A673 (cell line): Measurements from ENCODE around the gene CR1. TPM values are rescaled to one million over a fixed set of nuclear protein-coding genes. Genes with fewer than 3 reads are reported as not detected.

Experiments used
- BruUV-seq: library from RNA; stranded (reverse); fragments of 400-500 nt; replicated peaks from 2 replicates; lab custom pipeline; 2021; lab: Mats Ljungman, UMichigan
- CTCF ChIA-PET: fragments of 300-600 bp; sonication (Branson Sonifier 250); formaldehyde crosslinking; loops from one replicate; lab custom pipeline; 2022; ENCODE audit warnings: antibody characterized with exemption; lab: Charles Lee
- POLR2A ChIA-PET: fragments of 300-600 bp; sonication (Branson Sonifier 250); formaldehyde crosslinking; loops from one replicate; lab custom pipeline; 2022; ENCODE audit warnings: antibody characterized with exemption; ENCODE audit not compliant: low non-redundant PET; lab: Charles Lee
- DNase-seq: peaks from one replicate; pipeline ENCODE4 v3.0.0-alpha.2; 2015; ENCODE audit warnings: low spot score
- H3K27ac ChIP-seq: fragments of 200-600 bp; sonication (generic); 2 replicates; pipeline ENCODE4 v1.5.1; 2016; ENCODE audit warnings: mixed run types, low read depth, mild to moderate bottlenecking, mixed read lengths, antibody characterized with exemption, low read length; ENCODE audit not compliant: poor library complexity, severe bottlenecking
- H3K27me3 ChIP-seq: fragments of 200-600 bp; sonication (generic); replicated peaks from 2 replicates; pipeline ENCODE4 v1.6.1; 2017; ENCODE audit warnings: mixed run types, low read depth, mild to moderate bottlenecking, mixed read lengths, antibody characterized with exemption, low read length; ENCODE audit not compliant: insufficient read depth, poor library complexity
- H3K36me3 ChIP-seq: fragments of 200-600 bp; sonication (generic); 2 replicates; pipeline ENCODE4 v1.6.1; 2016; ENCODE audit warnings: mixed run types, mild to moderate bottlenecking, mixed read lengths, antibody characterized with exemption, low read length; ENCODE audit not compliant: insufficient read depth, poor library complexity, severe bottlenecking
- H3K4me1 ChIP-seq: fragments of 200-600 bp; sonication (generic); 2 replicates; pipeline ENCODE4 v1.6.1; 2017; ENCODE audit warnings: mixed run types, mild to moderate bottlenecking, mixed read lengths, antibody characterized with exemption, low read length; ENCODE audit not compliant: insufficient read depth, poor library complexity, severe bottlenecking
- H3K4me3 ChIP-seq: fragments of 200-600 bp; sonication (generic); 2 replicates; pipeline ENCODE4 v1.5.1; 2016; ENCODE audit warnings: low read depth, mixed run types, mild to moderate bottlenecking, mixed read lengths, low read length; ENCODE audit not compliant: poor library complexity, severe bottlenecking
- H3K9me3 ChIP-seq: fragments of 200-600 bp; sonication (generic); 2 replicates; pipeline ENCODE4 v1.6.1; 2016; ENCODE audit warnings: mixed run types, low read depth, mild to moderate bottlenecking, mixed read lengths, antibody characterized with exemption, low read length; ENCODE audit not compliant: poor library complexity, severe bottlenecking
- EZH2 ChIP-seq: fragments of 200-600 bp; sonication (generic); IDR thresholded peaks from 2 replicates; pipeline ENCODE4 v1.6.1; 2017; ENCODE audit warnings: borderline replicate concordance, low read depth, mild to moderate bottlenecking, mixed read lengths, antibody characterized with exemption, low read length; ENCODE audit not compliant: poor library complexity, severe bottlenecking
- intact Hi-C: fragments of 100-400 bp; cut with micrococcal nuclease; formaldehyde crosslinking; loops from one replicate; pipeline ENCODE4 v1.10.0; 2022; ENCODE audit not compliant: unreplicated experiment
- total RNA-seq: library from RNA; stranded (reverse); gene quantifications from 2 replicates; pipeline ENCODE4 v1.2.3, GENCODE V29; 2021
- TF ChIP-seq, protein P1 (sequence below): fragments of 300-800, 200-600 bp; sonication (generic); conservative IDR thresholded peaks from 2 replicates; pipeline ENCODE4 v1.5.1; 2017; ENCODE audit warnings: low read depth, mild to moderate bottlenecking, antibody characterized with exemption, low read length, moderate library complexity, mixed read lengths

CR1 gene
- total RNA-seq, 1 experiment from 2014 or later = not detected

DNA sequence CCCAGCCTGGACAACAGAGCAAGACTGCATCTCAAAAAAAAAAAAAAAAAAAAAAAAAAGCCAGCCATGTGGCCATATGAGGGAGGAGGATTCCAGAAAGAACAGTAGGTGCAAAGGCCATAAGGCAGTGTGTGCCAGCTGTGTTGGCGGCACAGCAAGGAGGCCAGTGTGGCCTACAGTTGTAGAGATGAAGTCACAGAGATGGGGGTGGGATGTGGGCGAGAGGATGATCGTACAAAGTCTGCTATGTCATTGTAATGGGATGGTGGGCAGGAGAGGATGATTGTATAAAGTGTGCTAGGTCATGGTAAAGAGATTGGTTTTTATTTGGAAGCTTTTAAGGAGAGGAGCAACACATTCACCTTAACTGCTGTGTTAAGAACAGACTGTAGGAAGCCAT is 9.8 kb upstream of the CR1 start:
- ChIA-PET CTCF (no interaction called here), POLR2A (no interaction called here)
- DNase-seq = no peak
- no peak for TF ChIP-seq EZH2
- TF ChIP-seq, protein P1, sequence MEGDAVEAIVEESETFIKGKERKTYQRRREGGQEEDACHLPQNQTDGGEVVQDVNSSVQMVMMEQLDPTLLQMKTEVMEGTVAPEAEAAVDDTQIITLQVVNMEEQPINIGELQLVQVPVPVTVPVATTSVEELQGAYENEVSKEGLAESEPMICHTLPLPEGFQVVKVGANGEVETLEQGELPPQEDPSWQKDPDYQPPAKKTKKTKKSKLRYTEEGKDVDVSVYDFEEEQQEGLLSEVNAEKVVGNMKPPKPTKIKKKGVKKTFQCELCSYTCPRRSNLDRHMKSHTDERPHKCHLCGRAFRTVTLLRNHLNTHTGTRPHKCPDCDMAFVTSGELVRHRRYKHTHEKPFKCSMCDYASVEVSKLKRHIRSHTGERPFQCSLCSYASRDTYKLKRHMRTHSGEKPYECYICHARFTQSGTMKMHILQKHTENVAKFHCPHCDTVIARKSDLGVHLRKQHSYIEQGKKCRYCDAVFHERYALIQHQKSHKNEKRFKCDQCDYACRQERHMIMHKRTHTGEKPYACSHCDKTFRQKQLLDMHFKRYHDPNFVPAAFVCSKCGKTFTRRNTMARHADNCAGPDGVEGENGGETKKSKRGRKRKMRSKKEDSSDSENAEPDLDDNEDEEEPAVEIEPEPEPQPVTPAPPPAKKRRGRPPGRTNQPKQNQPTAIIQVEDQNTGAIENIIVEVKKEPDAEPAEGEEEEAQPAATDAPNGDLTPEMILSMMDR = no peak
- Histone ChIP-seq H3K9me3 (no peaks in the 10 kb centered on the region), H3K4me1 (no peaks in the 10 kb centered on the region), H3K27ac (no peak overlapping the region), H3K4me3 (no peak overlapping the region), H3K27me3 (peaks cover 41% of the 10 kb centered on the region), H3K36me3 (no peaks in the 10 kb centered on the region)
- intact Hi-C loops = no loop called here
- no TSS peak for BruUV-seq

DNA sequence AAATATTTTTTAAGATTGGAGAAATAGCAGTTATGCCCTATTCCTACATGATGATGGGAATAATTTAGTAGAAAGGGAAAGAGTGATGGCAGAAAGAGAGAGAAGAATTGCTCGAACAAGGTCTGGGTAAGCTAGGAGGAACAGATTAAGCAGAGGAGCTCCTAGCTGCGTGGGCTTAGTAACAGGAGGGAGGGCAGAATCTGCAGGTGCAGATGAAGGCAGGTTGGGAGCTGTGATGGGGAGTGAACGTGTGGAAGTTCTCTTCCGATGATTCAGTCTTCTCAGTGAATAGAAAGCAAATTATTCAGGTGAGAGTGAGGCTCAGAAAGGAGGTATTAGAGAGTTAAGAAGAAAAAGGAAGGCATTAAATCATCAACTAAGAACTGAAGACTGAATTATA is 8.3 kb upstream of the CR1 start:
- no peak overlapping the region for H3K27ac ChIP-seq
- H3K36me3 ChIP-seq = no peaks in the 10 kb centered on the region
- H3K9me3 ChIP-seq = no peaks in the 10 kb centered on the region
- no TSS peak for BruUV-seq
- no peak overlapping the region for H3K4me3 ChIP-seq
- CTCF ChIA-PET = no interaction called here
- TF ChIP-seq EZH2 = no peak
- TF ChIP-seq, protein P1 = no peak
- H3K27me3 ChIP-seq = peaks cover 47% of the 10 kb centered on the region
- intact Hi-C loops = no loop called here
- POLR2A ChIA-PET = no interaction called here
- no peaks in the 10 kb centered on the region for H3K4me1 ChIP-seq
- no peak for DNase-seq

DNA sequence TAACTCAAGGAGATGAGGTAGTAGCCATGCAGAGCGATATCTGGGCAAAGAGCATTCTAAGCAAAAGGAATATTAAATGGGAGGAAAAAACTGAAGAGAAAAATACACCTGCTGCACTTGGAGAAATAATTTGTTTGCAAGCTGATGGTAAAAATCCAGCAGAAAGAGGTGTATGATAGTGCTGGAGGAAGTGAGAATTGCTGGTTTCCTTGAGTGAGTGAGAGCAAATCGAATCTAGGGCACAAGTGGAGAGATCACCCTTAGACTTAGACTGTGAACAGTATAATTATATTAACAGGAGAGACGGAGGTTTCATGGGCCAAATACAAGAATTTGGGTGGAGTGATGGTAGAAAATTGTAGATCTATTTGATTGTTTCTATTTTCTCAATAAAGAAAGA is 2.7 kb upstream of the CR1 start:
- DNase-seq = no peak
- Histone ChIP-seq H3K9me3 (no peaks in the 10 kb centered on the region), H3K27ac (no peak overlapping the region), H3K27me3 (peaks cover 74% of the 10 kb centered on the region), H3K4me3 (no peak overlapping the region), H3K4me1 (no peaks in the 10 kb centered on the region), H3K36me3 (no peaks in the 10 kb centered on the region)
- BruUV-seq = no TSS peak
- CTCF ChIA-PET = no interaction called here
- intact Hi-C loops = no loop called here
- POLR2A ChIA-PET = no interaction called here
- no peak for TF ChIP-seq EZH2
- TF ChIP-seq, protein P1 = no peak
